GM18867 (cell line): ENCODE measurements around the gene FOS.

Experiments used
- ATAC-seq: cut with Tn5 transposase; IDR thresholded peaks from one replicate; pipeline ENCODE4 v1.9.1; 2021; ENCODE audit warnings: mild to moderate bottlenecking, moderate library complexity; ENCODE audit not compliant: unreplicated experiment

FOS gene

GRCh38 chr14:75311356-75311755 is 32.7 kb downstream of the FOS start:
- no peak for ATAC-seq

- ATAC-seq: no peak
These were observed 33.7 kb downstream of the FOS start for GRCh38 chr14:75312341-75312740.

GRCh38 chr14:75313294-75313693 is 34.7 kb downstream of the FOS start:
- ATAC-seq: no peak

GRCh38 chr14:75315144-75315543 is 36.5 kb downstream of the FOS start:
- no peak for ATAC-seq

GRCh38 chr14:75317148-75317547 is 38.5 kb downstream of the FOS start:
- no peak for ATAC-seq

GRCh38 chr14:75318353-75318752 is 39.7 kb downstream of the FOS start:
- no peak for ATAC-seq

GRCh38 chr14:75319021-75319420 is 40.4 kb downstream of the FOS start:
- no peak for ATAC-seq

- ATAC-seq: no peak
These were observed 41.6 kb downstream of the FOS start for GRCh38 chr14:75320196-75320595.

GRCh38 chr14:75322746-75323145 is 44.1 kb downstream of the FOS start:
- no peak for ATAC-seq

- no peak for ATAC-seq
These were observed 44.9 kb downstream of the FOS start for GRCh38 chr14:75323571-75323970.

GRCh38 chr14:75328558-75329155 is 50.0 kb downstream of the FOS start:
- no peak for ATAC-seq

- ATAC-seq: no peak
These were observed 50.7 kb downstream of the FOS start for GRCh38 chr14:75329369-75329768.

- ATAC-seq: no peak
These were observed 52.8 kb downstream of the FOS start for GRCh38 chr14:75331471-75331870.
